Measurements from ENCODE around the gene NOTUM.

DNA sequence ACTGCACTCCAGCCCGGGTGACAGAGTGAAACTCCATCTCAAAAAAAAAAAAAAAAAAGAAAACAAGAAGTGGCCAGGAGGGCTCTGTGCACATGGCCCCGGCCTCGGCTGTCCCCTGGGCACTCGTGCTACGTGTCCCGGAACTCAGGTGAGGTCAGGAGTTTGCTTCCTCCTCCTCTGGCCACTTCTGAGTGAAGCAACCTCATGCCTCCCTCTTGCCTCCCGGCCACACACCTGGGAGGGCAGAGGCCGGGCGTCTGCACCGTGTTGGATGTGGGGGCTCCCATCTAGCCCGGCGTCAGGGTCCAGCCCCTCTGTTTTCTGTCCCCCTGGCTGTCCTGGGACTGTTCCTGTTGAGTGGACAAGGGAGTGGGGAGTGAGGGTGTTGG is 38.6 kb upstream of the NOTUM start:
- TF ChIP-seq, protein P1, sequence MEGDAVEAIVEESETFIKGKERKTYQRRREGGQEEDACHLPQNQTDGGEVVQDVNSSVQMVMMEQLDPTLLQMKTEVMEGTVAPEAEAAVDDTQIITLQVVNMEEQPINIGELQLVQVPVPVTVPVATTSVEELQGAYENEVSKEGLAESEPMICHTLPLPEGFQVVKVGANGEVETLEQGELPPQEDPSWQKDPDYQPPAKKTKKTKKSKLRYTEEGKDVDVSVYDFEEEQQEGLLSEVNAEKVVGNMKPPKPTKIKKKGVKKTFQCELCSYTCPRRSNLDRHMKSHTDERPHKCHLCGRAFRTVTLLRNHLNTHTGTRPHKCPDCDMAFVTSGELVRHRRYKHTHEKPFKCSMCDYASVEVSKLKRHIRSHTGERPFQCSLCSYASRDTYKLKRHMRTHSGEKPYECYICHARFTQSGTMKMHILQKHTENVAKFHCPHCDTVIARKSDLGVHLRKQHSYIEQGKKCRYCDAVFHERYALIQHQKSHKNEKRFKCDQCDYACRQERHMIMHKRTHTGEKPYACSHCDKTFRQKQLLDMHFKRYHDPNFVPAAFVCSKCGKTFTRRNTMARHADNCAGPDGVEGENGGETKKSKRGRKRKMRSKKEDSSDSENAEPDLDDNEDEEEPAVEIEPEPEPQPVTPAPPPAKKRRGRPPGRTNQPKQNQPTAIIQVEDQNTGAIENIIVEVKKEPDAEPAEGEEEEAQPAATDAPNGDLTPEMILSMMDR (IDR thresholded peaks at IDR 0.05), result no peak
- TF ChIP-seq POLR2A (IDR thresholded peaks at IDR 0.05; ENCODE audit: low read depth) (no peak), POLR2AphosphoS5 (IDR thresholded peaks at IDR 0.05) (no peak)

Data from esophagus muscularis mucosa (tissue), 3 donors.